ENCODE results near the gene CCDC194. TPM values are rescaled to one million over a fixed set of nuclear protein-coding genes. Genes with fewer than 3 reads are reported as not detected.

The CCDC194 gene
- total and polyA plus RNA-seq, 2 of the 13 experiments (the other 11 are each of a cell fraction or from before 2014, with no cell fraction given): 0.13 to 0.21 TPM

- TF ChIP-seq HOMEZ (CRISPR knock-in tag; IDR thresholded peaks at IDR 0.05; ENCODE audit: low read depth) (no peak), REPIN1 (CRISPR knock-in tag; IDR thresholded peaks at IDR 0.05; ENCODE audit: borderline replicate concordance, low read depth) (no peak), GPBP1L1 (CRISPR knock-in tag; IDR thresholded peaks at IDR 0.05) (no peak), ZNF607 (CRISPR knock-in tag; IDR thresholded peaks at IDR 0.05; ENCODE audit: borderline replicate concordance) (no peak), SUZ12 (IDR thresholded peaks at IDR 0.05; ENCODE audit: low read depth, low read length) (no peak), ZNF619 (CRISPR knock-in tag; IDR thresholded peaks at IDR 0.05) (no peak), FLYWCH1 (CRISPR knock-in tag; IDR thresholded peaks at IDR 0.05) (no peak), HNRNPH1 (optimal IDR thresholded peaks at IDR 0.05; ENCODE audit: low read depth, low read length) (no peak), ZNF775 (CRISPR knock-in tag; IDR thresholded peaks at IDR 0.05; ENCODE audit: borderline replicate concordance) (no peak), BRD4 (CRISPR knock-in tag; IDR thresholded peaks at IDR 0.05) (no peak), ZNF34 (CRISPR knock-in tag; IDR thresholded peaks at IDR 0.05; ENCODE audit: borderline replicate concordance) (no peak), AGO1 (IDR thresholded peaks at IDR 0.05; ENCODE audit: low read depth, low read length, poor library complexity, severe bottlenecking) (no peak), TFDP2 (CRISPR knock-in tag; IDR thresholded peaks at IDR 0.05) (no peak), ZNF234 (CRISPR knock-in tag; conservative IDR thresholded peaks at IDR 0.05) (no peak), PAX8 (CRISPR knock-in tag; IDR thresholded peaks at IDR 0.05; ENCODE audit: borderline replicate concordance) (no peak), ZNF546 (CRISPR knock-in tag; conservative IDR thresholded peaks at IDR 0.05) (no peak), ZFP41 (CRISPR knock-in tag; IDR thresholded peaks at IDR 0.05; ENCODE audit: borderline replicate concordance) (no peak), SP140L (CRISPR knock-in tag; IDR thresholded peaks at IDR 0.05; ENCODE audit: borderline replicate concordance) (no peak), ZNF766 (CRISPR knock-in tag; IDR thresholded peaks at IDR 0.05; ENCODE audit: borderline replicate concordance) (no peak), ZNF264 (CRISPR knock-in tag; IDR thresholded peaks at IDR 0.05) (no peak), ZNF747 (CRISPR knock-in tag; IDR thresholded peaks at IDR 0.05; ENCODE audit: borderline replicate concordance) (no peak), ZFP36L2 (CRISPR knock-in tag; IDR thresholded peaks at IDR 0.05) (no peak), TAF15 (IDR thresholded peaks at IDR 0.05; ENCODE audit: low read depth, low read length, poor library complexity, severe bottlenecking) (no peak), JARID2 (CRISPR knock-in tag; IDR thresholded peaks at IDR 0.05; ENCODE audit: insufficient replicate concordance) (no peak)
These were observed 26.5 kb upstream of the CCDC194 start (continued) for GRCh38 chr19:17420475-17420924.
